Measurements from ENCODE around the gene FBXL14. TPM values are rescaled to one million over a fixed set of nuclear protein-coding genes. Genes with fewer than 3 reads are reported as not detected.

Gene FBXL14
- total and polyA plus RNA-seq, 2 of the 13 experiments (the other 11 are each of a cell fraction or from before 2014, with no cell fraction given): 7.0 to 7.4 TPM

DNA sequence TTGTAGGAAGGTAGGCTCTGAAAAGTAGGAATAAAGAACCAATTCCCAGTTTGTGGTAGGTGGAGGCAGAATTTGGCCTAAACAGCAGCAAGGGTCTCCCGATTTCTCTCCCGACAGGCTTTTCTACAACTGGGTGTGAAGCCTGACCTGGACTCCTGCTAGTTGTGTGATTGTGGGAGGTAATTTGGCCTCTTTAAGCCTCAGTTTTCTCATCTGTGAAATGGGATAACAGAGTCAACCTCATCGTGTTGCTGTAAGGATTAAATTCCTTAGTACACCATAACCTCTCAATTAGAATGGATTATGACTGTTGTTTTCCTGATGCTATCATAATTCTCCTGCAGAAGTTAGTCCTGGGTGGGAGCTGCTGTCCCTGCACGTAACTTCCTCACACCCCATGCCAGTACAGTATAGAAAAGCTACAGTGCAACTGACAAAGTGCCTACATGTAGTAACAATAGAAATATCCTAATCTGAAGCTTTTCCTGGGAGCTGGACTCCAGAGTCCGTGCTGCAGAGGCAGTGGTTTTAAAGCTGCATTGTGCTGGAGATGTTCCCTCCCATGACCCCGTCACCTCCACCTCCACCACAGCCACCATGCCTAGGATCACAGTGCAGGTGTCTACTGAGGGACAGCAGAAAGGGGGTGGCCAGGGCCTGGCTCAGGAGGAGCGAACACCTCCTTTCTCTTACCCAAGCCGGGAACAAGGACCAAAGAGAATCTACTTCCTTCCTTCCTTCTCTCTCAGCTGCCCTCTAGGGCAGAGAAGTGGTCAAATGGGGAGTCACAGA is 76.5 kb downstream of the FBXL14 start (continued):
- TF ChIP-seq, protein P1, sequence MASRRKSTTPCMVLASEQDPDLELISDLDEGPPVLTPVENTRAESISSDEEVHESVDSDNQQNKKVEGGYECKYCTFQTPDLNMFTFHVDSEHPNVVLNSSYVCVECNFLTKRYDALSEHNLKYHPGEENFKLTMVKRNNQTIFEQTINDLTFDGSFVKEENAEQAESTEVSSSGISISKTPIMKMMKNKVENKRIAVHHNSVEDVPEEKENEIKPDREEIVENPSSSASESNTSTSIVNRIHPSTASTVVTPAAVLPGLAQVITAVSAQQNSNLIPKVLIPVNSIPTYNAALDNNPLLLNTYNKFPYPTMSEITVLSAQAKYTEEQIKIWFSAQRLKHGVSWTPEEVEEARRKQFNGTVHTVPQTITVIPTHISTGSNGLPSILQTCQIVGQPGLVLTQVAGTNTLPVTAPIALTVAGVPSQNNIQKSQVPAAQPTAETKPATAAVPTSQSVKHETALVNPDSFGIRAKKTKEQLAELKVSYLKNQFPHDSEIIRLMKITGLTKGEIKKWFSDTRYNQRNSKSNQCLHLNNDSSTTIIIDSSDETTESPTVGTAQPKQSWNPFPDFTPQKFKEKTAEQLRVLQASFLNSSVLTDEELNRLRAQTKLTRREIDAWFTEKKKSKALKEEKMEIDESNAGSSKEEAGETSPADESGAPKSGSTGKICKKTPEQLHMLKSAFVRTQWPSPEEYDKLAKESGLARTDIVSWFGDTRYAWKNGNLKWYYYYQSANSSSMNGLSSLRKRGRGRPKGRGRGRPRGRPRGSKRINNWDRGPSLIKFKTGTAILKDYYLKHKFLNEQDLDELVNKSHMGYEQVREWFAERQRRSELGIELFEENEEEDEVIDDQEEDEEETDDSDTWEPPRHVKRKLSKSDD (CRISPR knock-in tag; IDR thresholded peaks at IDR 0.05; ENCODE audit: low read depth): no peak
- no peak for TF ChIP-seq NCOR1 (IDR thresholded peaks at IDR 0.05; ENCODE audit: borderline replicate concordance, low read length)
- TF ChIP-seq ZNF737 (CRISPR knock-in tag; IDR thresholded peaks at IDR 0.05; ENCODE audit: borderline replicate concordance): no peak
- no peak for TF ChIP-seq ZBTB8A (CRISPR knock-in tag; IDR thresholded peaks at IDR 0.05; ENCODE audit: borderline replicate concordance, low read depth)
- 0 out of 2 replicates have a peak, but pooled peaks have one; percentile 17 for TF ChIP-seq ZMYM3 (CRISPR knock-in tag; IDR thresholded peaks at IDR 0.05)
- peak; percentile 85 for TF ChIP-seq ZNF629 (CRISPR knock-in tag; conservative IDR thresholded peaks at IDR 0.05)
- no peak for TF ChIP-seq ZFP37 (CRISPR knock-in tag; IDR thresholded peaks at IDR 0.05; ENCODE audit: borderline replicate concordance)
- no peak for TF ChIP-seq ZNF496 (CRISPR knock-in tag; IDR thresholded peaks at IDR 0.05; ENCODE audit: insufficient replicate concordance)
- no peak for TF ChIP-seq ZBTB7B (CRISPR knock-in tag; IDR thresholded peaks at IDR 0.05)
- TF ChIP-seq ZNF672 (CRISPR knock-in tag; IDR thresholded peaks at IDR 0.05): no peak
- TF ChIP-seq ZNF703 (CRISPR knock-in tag; IDR thresholded peaks at IDR 0.05; ENCODE audit: borderline replicate concordance): no peak
- no peak for TF ChIP-seq ZNF839 (CRISPR knock-in tag; IDR thresholded peaks at IDR 0.05; ENCODE audit: borderline replicate concordance)
- no peak for TF ChIP-seq XRCC5 (optimal IDR thresholded peaks at IDR 0.05; ENCODE audit: low read length)
- no peak for TF ChIP-seq CCDC6 (CRISPR knock-in tag; IDR thresholded peaks at IDR 0.05)
- TF ChIP-seq, protein P2, sequence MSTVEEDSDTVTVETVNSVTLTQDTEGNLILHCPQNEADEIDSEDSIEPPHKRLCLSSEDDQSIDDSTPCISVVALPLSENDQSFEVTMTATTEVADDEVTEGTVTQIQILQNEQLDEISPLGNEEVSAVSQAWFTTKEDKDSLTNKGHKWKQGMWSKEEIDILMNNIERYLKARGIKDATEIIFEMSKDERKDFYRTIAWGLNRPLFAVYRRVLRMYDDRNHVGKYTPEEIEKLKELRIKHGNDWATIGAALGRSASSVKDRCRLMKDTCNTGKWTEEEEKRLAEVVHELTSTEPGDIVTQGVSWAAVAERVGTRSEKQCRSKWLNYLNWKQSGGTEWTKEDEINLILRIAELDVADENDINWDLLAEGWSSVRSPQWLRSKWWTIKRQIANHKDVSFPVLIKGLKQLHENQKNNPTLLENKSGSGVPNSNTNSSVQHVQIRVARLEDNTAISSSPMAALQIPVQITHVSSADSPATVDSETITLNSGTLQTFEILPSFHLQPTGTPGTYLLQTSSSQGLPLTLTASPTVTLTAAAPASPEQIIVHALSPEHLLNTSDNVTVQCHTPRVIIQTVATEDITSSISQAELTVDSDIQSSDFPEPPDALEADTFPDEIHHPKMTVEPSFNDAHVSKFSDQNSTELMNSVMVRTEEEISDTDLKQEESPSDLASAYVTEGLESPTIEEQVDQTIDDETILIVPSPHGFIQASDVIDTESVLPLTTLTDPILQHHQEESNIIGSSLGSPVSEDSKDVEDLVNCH (CRISPR knock-in tag; IDR thresholded peaks at IDR 0.05): no peak
- no peak for TF ChIP-seq ZNF557 (CRISPR knock-in tag; IDR thresholded peaks at IDR 0.05)
- no peak for TF ChIP-seq PHF21A (CRISPR knock-in tag; IDR thresholded peaks at IDR 0.05)
- no peak for TF ChIP-seq BRD4 (CRISPR knock-in tag; IDR thresholded peaks at IDR 0.05)
- no peak for TF ChIP-seq SYNCRIP (IDR thresholded peaks at IDR 0.05; ENCODE audit: insufficient read depth, low read depth, low read length)

Data from HepG2 (cell line).